GM12878 (cell line): ENCODE data around the gene VEGFA. TPM values are rescaled to one million over a fixed set of nuclear protein-coding genes. Genes with fewer than 3 reads are reported as not detected.
A peak's percentile ranks its signal among the peaks of the same experiment; 100 is the strongest.

Source experiments
- ATAC-seq: fragments of 200-7000 bp; cut with Tn5 transposase; 3 replicates; pipeline ENCODE4 v1.9.1; 2020; ENCODE audit warnings: mild to moderate bottlenecking, moderate library complexity
- BruUV-seq: library from RNA; stranded (reverse); fragments of 400-500 nt; replicated peaks from 2 replicates; lab custom pipeline; 2021; lab: Mats Ljungman, UMichigan
- CTCF ChIA-PET: fragments of 300-600 bp; sonication (Branson Sonifier 250); formaldehyde crosslinking; extraction: SDS; loops from one replicate; lab custom pipeline; 2021; ENCODE audit warnings: inconsistent platforms; lab: Yijun Ruan, JAX
- POLR2A ChIA-PET: fragments of 350-600 bp; formaldehyde crosslinking; extraction: SDS; loops from one replicate; lab custom pipeline; 2021; ENCODE audit warnings: inconsistent platforms; lab: Charles Lee
- RAD21 ChIA-PET: fragments of 300-600 bp; sonication (Branson Sonifier 250); formaldehyde crosslinking; loops from one replicate; lab custom pipeline; 2023; ENCODE audit warnings: antibody characterized with exemption; ENCODE audit not compliant: unreplicated experiment; lab: Charles Lee
- SMC1A ChIA-PET: fragments of 300-600 bp; sonication (Branson Sonifier 250); formaldehyde crosslinking; loops from one replicate; lab custom pipeline; 2023; ENCODE audit not compliant: unreplicated experiment, uncharacterized antibody; lab: Charles Lee
- DNase-seq: peaks from one replicate; pipeline ENCODE4 v3.0.0-alpha.2; 2011; ENCODE audit warnings: low read depth, low spot score
- FAIRE-seq: peaks from 3 replicates; lab custom pipeline; 2011; peaks lifted over from hg19 to GRCh38; lab: Jason Lieb, UNC
- H2AFZ ChIP-seq: 2 replicates; pipeline ENCODE4 v1.6.0; 2011; ENCODE audit warnings: low read depth, low read length, control low read depth; ENCODE audit not compliant: control insufficient read depth
- H3K27ac ChIP-seq: 2 replicates; pipeline ENCODE4 v1.5.1; 2011; ENCODE audit warnings: control low read depth; ENCODE audit not compliant: control insufficient read depth, insufficient read depth
- H3K27me3 ChIP-seq, 2 experiments: replicated peaks in 1 of 2; 2 replicates each; pipeline versions ENCODE4 v1.6.0 to v1.6.1; 2011; ENCODE audit warnings: low read length in 1 of 2; ENCODE audit not compliant: control insufficient read depth in 2 of 2, insufficient read depth in 2 of 2
- H3K36me3 ChIP-seq, 2 experiments: 2 replicates each; pipeline ENCODE4 v1.5.1; 2011; ENCODE audit warnings: low read length in 1 of 2; ENCODE audit not compliant: control insufficient read depth in 2 of 2, insufficient read depth in 2 of 2
- H3K4me1 ChIP-seq: 2 replicates; pipeline ENCODE4 v1.6.1; 2011; ENCODE audit warnings: mild to moderate bottlenecking, low read length, moderate library complexity, mixed read lengths; ENCODE audit not compliant: control insufficient read depth, insufficient read depth
- H3K4me2 ChIP-seq: 2 replicates; pipeline ENCODE4 v1.6.0; 2011; ENCODE audit warnings: control low read depth; ENCODE audit not compliant: control insufficient read depth, insufficient read depth
- H3K4me3 ChIP-seq: fragments of 200-600 bp; sonication (generic); 2 replicates; pipeline ENCODE4 v1.5.1; 2016
- H3K79me2 ChIP-seq: 2 replicates; pipeline ENCODE4 v1.6.0; 2011; ENCODE audit warnings: low read length; ENCODE audit not compliant: control insufficient read depth, insufficient read depth
- H3K9ac ChIP-seq: 2 replicates; pipeline ENCODE4 v1.8.0; 2011; ENCODE audit warnings: low read length, control low read depth, mixed read lengths; ENCODE audit not compliant: control insufficient read depth, insufficient read depth
- H3K9me3 ChIP-seq: replicated peaks from 3 replicates; pipeline ENCODE4 v1.5.1; 2011; ENCODE audit warnings: mild to moderate bottlenecking, low read length; ENCODE audit not compliant: control insufficient read depth, insufficient read depth
- H4K20me1 ChIP-seq: 2 replicates; pipeline ENCODE4 v1.6.0; 2011; ENCODE audit not compliant: control insufficient read depth, insufficient read depth
- DPF2 ChIP-seq: fragments of 450-650 bp; IDR thresholded peaks from 2 replicates; pipeline ENCODE4 v1.6.1; 2017; ENCODE audit warnings: mild to moderate bottlenecking
- GATAD2B ChIP-seq: fragments of 450-650 bp; conservative IDR thresholded peaks from 2 replicates; pipeline ENCODE4 v1.6.1; 2017; ENCODE audit warnings: low read depth, mild to moderate bottlenecking, moderate library complexity
- HDAC6 ChIP-seq: fragments of 200-600 bp; sonication (generic); IDR thresholded peaks from one replicate; pipeline ENCODE4 v1.8.0; 2017; ENCODE audit warnings: antibody characterized with exemption; ENCODE audit not compliant: unreplicated experiment
- NFIC ChIP-seq: IDR thresholded peaks from 2 replicates; pipeline ENCODE4 v1.6.1; 2012; ENCODE audit warnings: low read depth, mild to moderate bottlenecking, inconsistent platforms, low read length, moderate library complexity
- NFYB ChIP-seq: IDR thresholded peaks from 2 replicates; pipeline ENCODE4 v1.6.1; 2011; ENCODE audit warnings: low read depth, mild to moderate bottlenecking, low read length, improper control_type of control experiment, moderate library complexity; ENCODE audit not compliant: insufficient read depth
- PAX5 ChIP-seq: IDR thresholded peaks from 2 replicates; pipeline ENCODE4 v1.6.1; 2011; ENCODE audit warnings: low read depth, low read length, borderline replicate concordance
- RAD51 ChIP-seq: fragments of 450-650 bp; IDR thresholded peaks from 2 replicates; pipeline ENCODE4 v1.6.1; 2016; ENCODE audit warnings: moderate library complexity, mild to moderate bottlenecking, inconsistent platforms
- RB1 ChIP-seq: fragments of 450-650 bp; formaldehyde crosslinking; IDR thresholded peaks from 2 replicates; pipeline ENCODE4 v1.6.1; 2017; ENCODE audit warnings: mild to moderate bottlenecking, borderline replicate concordance
- SMAD1 ChIP-seq: fragments of 450-650 bp; IDR thresholded peaks from 2 replicates; pipeline ENCODE4 v1.6.1; 2018; ENCODE audit warnings: mild to moderate bottlenecking, low read depth; ENCODE audit not compliant: partially characterized antibody
- SMAD5 ChIP-seq: IDR thresholded peaks from 2 replicates; pipeline ENCODE4 v1.6.1; 2016; ENCODE audit warnings: antibody characterized with exemption, low read depth
- SP1 ChIP-seq: IDR thresholded peaks from one replicate; pipeline ENCODE4 v1.6.1; 2011; ENCODE audit warnings: low read depth, low read length
- SREBF1 ChIP-seq: IDR thresholded peaks from 2 replicates; pipeline ENCODE4 v1.6.1; 2012; ENCODE audit warnings: mild to moderate bottlenecking, low read length
- SUZ12 ChIP-seq: fragments of 200-600 bp; sonication (generic); IDR thresholded peaks from one replicate; pipeline ENCODE4 v1.6.1; 2018; ENCODE audit warnings: antibody characterized with exemption, mild to moderate bottlenecking; ENCODE audit not compliant: unreplicated experiment
- TAF1 ChIP-seq: IDR thresholded peaks from 2 replicates; pipeline ENCODE4 v1.6.1; 2011; ENCODE audit warnings: mild to moderate bottlenecking, low read depth, low read length, borderline replicate concordance
- ZSCAN29 ChIP-seq: fragments of 450-650 bp; IDR thresholded peaks from 2 replicates; pipeline ENCODE4 v1.6.1; 2017; ENCODE audit warnings: mild to moderate bottlenecking, moderate library complexity
- ZZZ3 ChIP-seq: IDR thresholded peaks from 2 replicates; pipeline ENCODE4 v1.6.1; 2011; ENCODE audit warnings: low read depth; ENCODE audit not compliant: control insufficient read depth, insufficient read length
- WGBS: methylation state at CpG from one replicate; pipeline ENCODE4 v1.1.6; 2016; ENCODE audit warnings: low lambda C conversion rate; ENCODE audit not compliant: insufficient replicate concordance, insufficient coverage; ENCODE audit errors: missing lambda C conversion rate; 5-methylcytosine and 5-hydroxymethylcytosine counted together
- in situ Hi-C: fragments of 300-500 bp; cut with MboI; formaldehyde crosslinking; loops from 9 replicates; pipeline ENCODE4 v1.14.3; 2018; ENCODE audit warnings: mixed read lengths
- intact Hi-C: fragments of 100-400 bp; cut with micrococcal nuclease; formaldehyde crosslinking; loops from one replicate; pipeline ENCODE4 v1.14.2; 2022; ENCODE audit not compliant: unreplicated experiment
- polyA plus RNA-seq, 11 experiments: library from polyadenylated mRNA; depleted of rRNA in 4 of 11; unstranded in 6 of 11; stranded (reverse) in 5 of 11; fragments of >200 nt; fragmentation: Nextera tagmentation in 4 of 11; fragmentation: Illumina TruSeq in 1 of 11; extraction: Ambion mirVana in 4 of 11; extraction: Trizol in 1 of 11; gene quantifications; 1 replicate in 1 of 11; 2 replicates in 10 of 11; pipeline versions ENCODE4 v1.2.1 to v1.2.3, GENCODE V29; 2011 to 2016; ENCODE audit warnings: inconsistent platforms in 2 of 11, missing spikeins in 2 of 11, low read depth in 1 of 11
- total RNA-seq, 4 experiments: library from RNA; depleted of rRNA in 3 of 4; stranded (reverse); fragments of >200 nt in 3 of 4; fragmentation: Illumina TruSeq in 1 of 4; extraction: Trizol in 1 of 4; gene quantifications; 2 replicates each; pipeline versions ENCODE4 v1.2.1 to v1.2.3, GENCODE V29; 2013 to 2021
- TF ChIP-seq, protein P1 (sequence below): IDR thresholded peaks from 2 replicates; pipeline ENCODE4 v1.6.1; 2011; ENCODE audit warnings: low read depth, mild to moderate bottlenecking, low read length, moderate library complexity, borderline replicate concordance; ENCODE audit errors: extremely low read depth

Gene VEGFA
- total and polyA plus RNA-seq, 10 of the 15 experiments (the other 5 are each of a cell fraction or from before 2014, with no cell fraction given) = 0.96 to 140 (median 16.9) TPM

DNA sequence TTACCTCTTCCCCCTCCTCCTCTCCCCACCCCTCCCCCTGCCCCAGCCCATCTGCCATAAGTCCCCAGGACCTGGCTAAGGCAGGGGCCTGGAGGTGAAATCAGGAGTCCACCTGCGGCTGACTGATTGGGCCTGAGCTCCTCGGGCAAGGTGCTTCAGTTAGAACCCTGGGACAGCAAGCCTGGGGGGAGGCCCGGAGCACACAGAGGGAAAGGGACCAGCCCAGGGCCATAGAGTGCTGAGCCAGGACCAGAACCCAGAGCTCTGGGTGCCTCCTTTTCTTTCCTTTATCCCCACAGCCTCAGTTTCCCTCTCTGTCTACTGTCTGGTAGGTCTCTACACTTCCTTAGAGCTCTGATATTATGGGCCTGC, 35.7 kb upstream of the VEGFA start:
- Histone ChIP-seq H2AFZ (peak overlapping the region; percentile 25; the same call in 1 of the 2 replicates), H3K27me3 (no peaks in the 10 kb centered on the region), H3K27ac (peak overlapping the region; percentile 82), H3K9ac (peak overlapping the region; percentile 46), H3K9me3 (peaks cover 3% of the 10 kb centered on the region), H3K79me2 (no peaks in the 10 kb centered on the region), H3K4me2 (peak overlapping the region; percentile 73), H3K4me1 (peaks cover 19% of the 10 kb centered on the region), H3K36me3 (no peaks in the 10 kb centered on the region), H4K20me1 (no peaks in the 10 kb centered on the region), H3K4me3 (no peak overlapping the region)
- DNase-seq (no peak), ATAC-seq (no peak), FAIRE-seq (no peak)
- WGBS = 92% methylated on average over 3 of the region's 3 CpGs
- TF ChIP-seq TAF1 (0 out of 2 replicates have a peak, but pooled peaks have one; percentile 0), SMAD1 (no peak)
- intact Hi-C loops = no loop called here
- ChIA-PET SMC1A (interaction anchor here (0.8 to 1.2 kb wide), 5 partner anchors 10 to 341 kb away, joined by 3 to 7 read pairs (median 4); no protein-coding TSS in a partner anchor), CTCF (interaction anchor here (0.7 to 1.6 kb wide), 3 partner anchors 10 to 267 kb away, joined by 3 to 10 read pairs (median 3); no protein-coding TSS in a partner anchor), POLR2A (interaction anchor here (0.6 to 1.2 kb wide), 3 partner anchors 9 to 669 kb away, joined by 3 to 4 read pairs (median 4); partner anchors contain the start of gene VEGFA), RAD21 (interaction anchor here (0.9 to 2.1 kb wide), 5 partner anchors 9 to 345 kb away, joined by 3 to 13 read pairs (median 4); no protein-coding TSS in a partner anchor)
- in situ Hi-C loops = no loop called here
- BruUV-seq = no TSS peak

DNA sequence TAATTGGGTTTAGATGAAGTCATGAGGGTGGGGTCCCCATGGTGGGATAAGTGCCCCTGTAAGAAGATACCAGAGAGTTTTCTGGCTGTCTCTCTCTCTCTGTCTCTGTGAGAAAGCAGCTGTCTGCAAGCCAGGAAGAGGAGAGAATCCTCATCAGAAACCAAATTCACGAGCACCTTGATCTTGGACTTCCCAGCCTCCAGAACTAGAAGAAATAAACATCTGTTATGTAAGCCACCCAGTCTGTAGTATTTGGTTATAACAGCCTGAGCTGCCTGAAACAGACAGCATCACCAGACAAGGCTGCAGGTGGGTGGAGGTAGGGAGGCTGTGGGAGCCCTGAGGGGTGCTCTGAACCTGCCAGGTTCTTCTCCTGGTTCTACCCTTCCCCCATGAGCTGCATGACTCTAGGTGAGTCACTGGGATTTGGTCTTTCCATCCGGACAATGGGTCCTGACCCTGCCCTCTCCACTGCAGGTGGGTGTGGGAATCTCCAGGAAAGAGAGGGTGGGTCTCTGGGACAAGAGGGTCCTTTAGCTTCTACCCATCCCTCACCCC, 34.3 kb upstream of the VEGFA start:
- Histone ChIP-seq H4K20me1 (no peaks in the 10 kb centered on the region), H3K9me3 (peaks cover 3% of the 10 kb centered on the region), H3K4me2 (no peak overlapping the region), H3K79me2 (no peaks in the 10 kb centered on the region), H3K27me3 (no peaks in the 10 kb centered on the region), H3K27ac (no peak overlapping the region), H3K4me1 (peaks cover 19% of the 10 kb centered on the region), H3K36me3 (no peaks in the 10 kb centered on the region), H2AFZ (no peak overlapping the region), H3K4me3 (no peak overlapping the region), H3K9ac (no peak overlapping the region)
- ATAC-seq = no peak
- TF ChIP-seq, protein P1, sequence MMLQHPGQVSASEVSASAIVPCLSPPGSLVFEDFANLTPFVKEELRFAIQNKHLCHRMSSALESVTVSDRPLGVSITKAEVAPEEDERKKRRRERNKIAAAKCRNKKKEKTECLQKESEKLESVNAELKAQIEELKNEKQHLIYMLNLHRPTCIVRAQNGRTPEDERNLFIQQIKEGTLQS = no peak
- TF ChIP-seq SMAD5 (no peak), NFIC (no peak), SUZ12 (no peak), SP1 (no peak), RB1 (no peak), ZSCAN29 (no peak), NFYB (no peak), GATAD2B (no peak), HDAC6 (no peak), RAD51 (no peak), SREBF1 (no peak), ZZZ3 (no peak), DPF2 (no peak), PAX5 (no peak)
- ChIA-PET CTCF (interaction anchor here (1.4 to 1.7 kb wide), 3 partner anchors 11 to 68 kb away, joined by 3 to 6 read pairs (median 3); no protein-coding TSS in a partner anchor), SMC1A (interaction anchor here (0.7 to 1.0 kb wide), 3 partner anchors 11 to 27 kb away, joined by 3 to 4 read pairs (median 3); no protein-coding TSS in a partner anchor), POLR2A (no interaction called here), RAD21 (interaction anchor here (1.0 to 2.1 kb wide), 2 partner anchors 11 to 34 kb away, joined by 4 to 13 read pairs; partner anchors contain the start of gene VEGFA)
- DNase-seq = no peak
- no peak for FAIRE-seq
- 50% methylated on average over 2 of the region's 2 CpGs for WGBS
- intact Hi-C loops (no loop called here), in situ Hi-C loops (no loop called here)
- BruUV-seq = no TSS peak
